Astrocyte of the spinal cord (primary cell): ENCODE measurements around the gene TIGD3.

Experiments
- DNase-seq: peaks from one replicate; pipeline ENCODE4 v3.0.0; 2011; ENCODE audit warnings: low read depth, low spot score
- H3K4me3 ChIP-seq: 2 replicates; pipeline ENCODE4 v1.5.1; 2011; ENCODE audit warnings: low read depth, mild to moderate bottlenecking, low read length, moderate library complexity
- CTCF ChIP-seq: IDR thresholded peaks from 2 replicates; pipeline ENCODE4 v1.5.1; 2012; ENCODE audit warnings: low read depth, mild to moderate bottlenecking, low read length, inconsistent platforms
- in situ Hi-C: cut with HindIII; loops from 2 replicates; pipeline ENCODE4 v1.10.0; 2017; ENCODE audit warnings: low sequenced_read_pairs

Gene TIGD3

GRCh38 chr11:65393513-65394079 is 39.0 kb downstream of the TIGD3 start:
- no peak for DNase-seq
- TF ChIP-seq CTCF, result no peak
- in situ Hi-C loops, result no loop called here
- H3K4me3 ChIP-seq, result no peak overlapping the region

GRCh38 chr11:65394125-65394536 is 39.6 kb downstream of the TIGD3 start:
- no peak for DNase-seq
- in situ Hi-C loops, result no loop called here
- no peak for TF ChIP-seq CTCF
- no peak overlapping the region for H3K4me3 ChIP-seq

- DNase-seq, result no peak
- in situ Hi-C loops, result no loop called here
- H3K4me3 ChIP-seq, result no peak overlapping the region
- no peak for TF ChIP-seq CTCF
Measured at GRCh38 chr11:65395961-65396530, 41.5 kb downstream of the TIGD3 start.

- in situ Hi-C loops, result no loop called here
- H3K4me3 ChIP-seq, result no peak overlapping the region
- TF ChIP-seq CTCF, result no peak
- DNase-seq, result no peak
Measured at GRCh38 chr11:65396769-65397745, 42.5 kb downstream of the TIGD3 start.

- no peak overlapping the region for H3K4me3 ChIP-seq
- DNase-seq, result no peak
- in situ Hi-C loops, result no loop called here
- TF ChIP-seq CTCF, result no peak
Measured at GRCh38 chr11:65398362-65398910, 43.9 kb downstream of the TIGD3 start.

GRCh38 chr11:65399249-65399648 is 44.7 kb downstream of the TIGD3 start:
- DNase-seq, result no peak
- in situ Hi-C loops, result no loop called here
- TF ChIP-seq CTCF, result no peak
- H3K4me3 ChIP-seq, result no peak overlapping the region
